Measurements from ENCODE around the gene MC2R. TPM values are rescaled to one million over a fixed set of nuclear protein-coding genes. Genes with fewer than 3 reads are reported as not detected.

MC2R gene
- total and polyA plus RNA-seq, 8 donors, result 0.04 to 0.29 (median 0.19) TPM; not detected in 5

DNA sequence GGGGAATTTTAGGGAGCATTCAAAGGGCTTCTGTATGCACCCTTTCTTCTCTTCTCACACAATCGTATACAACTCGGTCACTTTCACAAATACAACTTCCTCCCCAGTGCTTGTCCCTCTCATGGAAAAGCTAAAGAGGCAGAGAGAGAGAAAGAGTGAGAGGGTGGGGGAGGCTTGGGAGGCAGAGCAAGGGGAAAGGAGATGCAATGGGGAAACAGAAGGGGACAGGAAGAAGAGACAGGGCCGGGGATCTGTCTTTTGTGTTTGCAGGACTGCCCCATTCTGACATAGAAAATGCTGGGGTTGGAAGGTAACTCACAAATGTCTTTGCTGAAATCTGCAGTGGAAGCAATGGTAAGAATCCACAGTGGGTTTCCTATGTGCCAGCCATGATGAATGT is 2.1 kb upstream of the MC2R start:
- Histone ChIP-seq H3K4me3 (no peak overlapping the region), H3K27ac (no peak overlapping the region), H3K27me3 (no peaks in the 10 kb centered on the region), H3K9me3 (no peaks in the 10 kb centered on the region), H3K36me3 (no peaks in the 10 kb centered on the region), H3K4me1 (no peaks in the 10 kb centered on the region)
- intact Hi-C loops (cut with DNase I), result no loop called here
- DNase-seq (no peak), ATAC-seq (no peak)
- TF ChIP-seq, protein P1, sequence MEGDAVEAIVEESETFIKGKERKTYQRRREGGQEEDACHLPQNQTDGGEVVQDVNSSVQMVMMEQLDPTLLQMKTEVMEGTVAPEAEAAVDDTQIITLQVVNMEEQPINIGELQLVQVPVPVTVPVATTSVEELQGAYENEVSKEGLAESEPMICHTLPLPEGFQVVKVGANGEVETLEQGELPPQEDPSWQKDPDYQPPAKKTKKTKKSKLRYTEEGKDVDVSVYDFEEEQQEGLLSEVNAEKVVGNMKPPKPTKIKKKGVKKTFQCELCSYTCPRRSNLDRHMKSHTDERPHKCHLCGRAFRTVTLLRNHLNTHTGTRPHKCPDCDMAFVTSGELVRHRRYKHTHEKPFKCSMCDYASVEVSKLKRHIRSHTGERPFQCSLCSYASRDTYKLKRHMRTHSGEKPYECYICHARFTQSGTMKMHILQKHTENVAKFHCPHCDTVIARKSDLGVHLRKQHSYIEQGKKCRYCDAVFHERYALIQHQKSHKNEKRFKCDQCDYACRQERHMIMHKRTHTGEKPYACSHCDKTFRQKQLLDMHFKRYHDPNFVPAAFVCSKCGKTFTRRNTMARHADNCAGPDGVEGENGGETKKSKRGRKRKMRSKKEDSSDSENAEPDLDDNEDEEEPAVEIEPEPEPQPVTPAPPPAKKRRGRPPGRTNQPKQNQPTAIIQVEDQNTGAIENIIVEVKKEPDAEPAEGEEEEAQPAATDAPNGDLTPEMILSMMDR (IDR thresholded peaks at IDR 0.05), result no peak

DNA sequence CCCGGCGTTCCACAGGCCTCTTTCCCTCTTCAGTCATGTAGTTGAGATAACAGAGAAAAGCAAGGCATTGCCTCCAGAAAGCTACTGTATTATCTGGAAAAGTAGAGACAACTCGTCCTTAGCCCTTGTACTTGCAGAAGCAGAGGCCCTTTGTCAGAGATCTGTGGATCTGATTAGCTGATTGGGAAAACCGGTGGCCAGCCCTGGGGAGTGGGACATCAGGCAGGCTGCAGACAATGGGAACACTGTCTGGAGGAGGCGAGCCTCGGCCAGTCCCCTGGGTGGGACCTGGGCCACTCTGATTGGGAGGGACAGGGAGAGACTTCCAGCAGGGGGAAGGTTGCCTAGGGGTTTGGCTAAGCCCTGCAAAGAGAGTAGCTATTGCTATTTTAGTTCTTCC is 1.2 kb upstream of the MC2R start:
- no peaks in the 10 kb centered on the region for H3K4me1 ChIP-seq
- no peak for DNase-seq
- no peak for ATAC-seq
- intact Hi-C loops (cut with DNase I), result no loop called here
- no peaks in the 10 kb centered on the region for H3K9me3 ChIP-seq
- TF ChIP-seq, protein P1 (IDR thresholded peaks at IDR 0.05), result no peak
- no peak overlapping the region for H3K4me3 ChIP-seq
- no peaks in the 10 kb centered on the region for H3K36me3 ChIP-seq
- H3K27ac ChIP-seq, result no peak overlapping the region
- no peaks in the 10 kb centered on the region for H3K27me3 ChIP-seq

DNA sequence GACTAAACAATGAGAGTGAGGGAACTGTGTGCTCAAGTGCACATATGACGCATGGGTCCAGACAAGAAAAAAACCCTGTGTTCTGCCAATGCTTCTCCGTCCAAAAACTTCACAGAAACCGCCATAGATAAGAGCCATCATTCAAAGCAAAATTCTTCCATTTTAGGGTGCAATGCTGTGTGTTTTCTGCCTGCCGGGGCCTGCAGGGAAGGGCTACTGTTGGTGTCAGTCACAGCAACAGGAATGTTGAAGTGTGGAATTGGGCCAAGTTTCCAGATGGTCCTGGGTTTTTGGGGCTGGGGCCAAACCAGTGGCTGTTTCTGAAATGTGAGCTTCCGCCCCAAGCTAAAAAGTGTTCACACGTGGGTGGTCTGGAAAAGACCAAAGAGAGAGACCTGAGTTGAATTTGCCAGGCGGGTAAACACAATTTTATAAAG is 677 bp upstream of the MC2R start:
- TF ChIP-seq, protein P1 (IDR thresholded peaks at IDR 0.05), result no peak
- Histone ChIP-seq H3K9me3 (no peaks in the 10 kb centered on the region), H3K36me3 (no peaks in the 10 kb centered on the region), H3K27me3 (no peaks in the 10 kb centered on the region), H3K4me3 (no peak overlapping the region), H3K4me1 (no peaks in the 10 kb centered on the region), H3K27ac (no peak overlapping the region)
- ATAC-seq (peak; percentile 45), DNase-seq (peak in 2 of 4 donors; percentile 65 to 77)
- intact Hi-C loops (cut with DNase I), result no loop called here

DNA sequence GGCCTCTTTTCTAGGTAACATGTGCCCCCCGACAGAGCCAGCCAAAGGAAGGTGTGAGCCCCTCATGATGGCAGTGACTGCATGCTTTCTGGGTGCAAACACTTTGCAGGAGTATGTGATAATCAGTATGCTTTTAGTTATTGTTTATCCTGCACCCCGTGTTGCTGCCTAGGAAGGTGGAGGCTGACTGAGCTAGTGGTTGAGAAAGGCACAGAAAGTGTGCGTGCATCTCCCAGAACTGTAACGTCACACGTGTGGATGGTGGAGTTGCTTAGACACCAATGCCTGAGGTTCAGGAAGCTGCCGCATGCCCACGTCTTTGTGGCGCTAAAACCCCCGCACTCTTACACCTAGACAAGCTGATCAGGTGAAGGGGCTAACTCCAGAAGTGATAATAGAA is 580 bp downstream of the MC2R start:
- Histone ChIP-seq H3K4me1 (no peaks in the 10 kb centered on the region), H3K27me3 (no peaks in the 10 kb centered on the region), H3K27ac (no peak overlapping the region), H3K4me3 (no peak overlapping the region), H3K9me3 (no peaks in the 10 kb centered on the region), H3K36me3 (no peaks in the 10 kb centered on the region)
- intact Hi-C loops (cut with DNase I), result no loop called here
- TF ChIP-seq, protein P1 (IDR thresholded peaks at IDR 0.05), result no peak
- DNase-seq (no peak), ATAC-seq (no peak)

DNA sequence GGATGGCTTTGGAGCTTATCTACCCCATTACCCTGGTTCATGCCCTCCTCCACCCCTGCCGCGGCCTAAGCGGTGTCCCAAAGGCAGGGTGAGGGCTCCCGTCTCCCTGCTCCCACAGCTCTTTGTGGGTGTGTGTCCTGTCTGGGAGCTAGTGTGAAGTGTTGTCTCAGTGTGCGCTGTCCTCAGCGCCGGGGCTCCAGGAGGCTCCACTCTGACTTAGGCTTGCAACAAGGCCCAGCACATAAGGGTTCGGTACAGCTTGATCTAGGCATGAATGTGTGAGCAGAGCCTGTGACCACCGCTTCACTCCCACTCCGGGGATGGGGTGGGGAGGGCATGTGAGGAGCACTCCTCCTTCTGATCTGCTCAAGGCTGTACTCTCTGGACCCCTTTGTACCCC is 1.2 kb downstream of the MC2R start:
- intact Hi-C loops (cut with DNase I), result no loop called here
- no peak for ATAC-seq
- no peak overlapping the region for H3K4me3 ChIP-seq
- no peaks in the 10 kb centered on the region for H3K36me3 ChIP-seq
- TF ChIP-seq, protein P1 (IDR thresholded peaks at IDR 0.05), result no peak
- H3K4me1 ChIP-seq, result no peaks in the 10 kb centered on the region
- H3K27me3 ChIP-seq, result no peaks in the 10 kb centered on the region
- H3K9me3 ChIP-seq, result no peaks in the 10 kb centered on the region
- DNase-seq, result no peak
- H3K27ac ChIP-seq, result no peak overlapping the region

Measured in left lung (tissue), 10 donors.